Gastrocnemius medialis (tissue), 4 donors: Measurements from ENCODE around the gene TRDMT1. TPM values are rescaled to one million over a fixed set of nuclear protein-coding genes. Genes with fewer than 3 reads are reported as not detected.

Source experiments
- ATAC-seq, 2 donors: fragments of 150-250 bp; one replicate each; pipeline ENCODE4 v1.9.1; 2016
- DNase-seq, 2 donors: peaks; one replicate each; pipeline ENCODE4 v3.0.0-alpha.2; 2019
- H3K27ac ChIP-seq, 4 donors: fragments of 200-600 bp; sonication (generic); 1 replicate in 1 of 4; 2 replicates in 3 of 4; pipeline ENCODE4 v1.5.1; 2016 to 2018; ENCODE audit warnings: mild to moderate bottlenecking in 2 of 4, moderate library complexity in 1 of 4
- H3K27me3 ChIP-seq, 3 donors: fragments of 200-600 bp; sonication (generic) in 2 of 3; 1 replicate in 1 of 3; 2 replicates in 2 of 3; pipeline versions ENCODE4 v1.5.1 to v1.6.0; 2016 to 2019; ENCODE audit warnings: mild to moderate bottlenecking in 1 of 3, moderate library complexity in 1 of 3
- H3K36me3 ChIP-seq, 2 donors: fragments of 200-600 bp; sonication (generic) in 1 of 2; one replicate each; pipeline ENCODE4 v1.5.1; 2017 to 2018
- H3K4me1 ChIP-seq, 2 donors: fragments of 200-600 bp; sonication (generic) in 1 of 2; one replicate each; pipeline ENCODE4 v1.5.1; 2016 to 2017; ENCODE audit warnings: mild to moderate bottlenecking in 2 of 2
- H3K4me3 ChIP-seq, 4 donors: fragments of 200-600 bp; sonication (generic) in 3 of 4; 1 replicate in 1 of 4; 2 replicates in 3 of 4; pipeline ENCODE4 v1.5.1; 2016 to 2019; ENCODE audit warnings: mild to moderate bottlenecking in 2 of 4
- H3K9me3 ChIP-seq, 3 donors: fragments of 200-600 bp; sonication (generic) in 2 of 3; 1 replicate in 1 of 3; 2 replicates in 2 of 3; pipeline ENCODE4 v1.5.1; 2016 to 2019
- CTCF ChIP-seq, 5 experiments: fragments of 450-650 bp in 3 of 5; fragments of 200-600 bp in 2 of 5; sonication (generic) in 2 of 5; IDR thresholded peaks in 4 of 5; conservative IDR thresholded peaks in 1 of 5; 1 replicate in 4 of 5; 2 replicates in 1 of 5; pipeline ENCODE4 v1.5.1; 2016 to 2019; ENCODE audit warnings: antibody characterized with exemption in 5 of 5, mild to moderate bottlenecking in 3 of 5, moderate library complexity in 3 of 5
- POLR2A ChIP-seq, 2 donors: fragments of 450-650 bp; IDR thresholded peaks; one replicate each; pipeline ENCODE4 v1.6.1; 2017; ENCODE audit warnings: antibody characterized with exemption in 2 of 2, mild to moderate bottlenecking in 2 of 2, moderate library complexity in 2 of 2
- in situ Hi-C, 4 donors: fragments of 200-750 bp; cut with MboI; loops; one replicate each; pipeline versions ENCODE4 v1.15.0 to v1.8.0; 2017; ENCODE audit warnings: low sequenced_read_pairs in 4 of 4
- intact Hi-C: fragments of 100-400 bp; cut with DNase I; formaldehyde crosslinking; loops from one replicate; pipeline ENCODE4 v1.15.1; 2023; ENCODE audit warnings: low total_unique reads
- total RNA-seq, 4 donors: library from RNA; depleted of rRNA; stranded (reverse); fragments of >200 nt; gene quantifications; one replicate each; pipeline versions ENCODE4 v1.1.0 to v1.2.3, GENCODE V29; 2016

TRDMT1 gene
- total RNA-seq, 4 donors from 2014 or later = 0.85 to 4.7 (median 2.1) TPM

GRCh38 chr10:17134282-17134681 lies 67.2 kb downstream of the TRDMT1 start:
- no peak overlapping the region for H3K27ac ChIP-seq
- intact Hi-C loops = no loop called here
- H3K4me1 ChIP-seq = no peaks in the 10 kb centered on the region
- H3K27me3 ChIP-seq = no peaks in the 10 kb centered on the region
- in situ Hi-C loops = no loop called here
- no peak overlapping the region for H3K4me3 ChIP-seq
- ATAC-seq = no peak
- no peak for DNase-seq
- no peaks in the 10 kb centered on the region for H3K36me3 ChIP-seq
- no peaks in the 10 kb centered on the region for H3K9me3 ChIP-seq
- TF ChIP-seq POLR2A (IDR thresholded peaks at IDR 0.05) = no peak
- TF ChIP-seq CTCF (IDR thresholded peaks at IDR 0.05 in 4 of 5, conservative IDR thresholded peaks at IDR 0.05 in 1 of 5) = no peak

- Histone ChIP-seq H3K27me3 (no peaks in the 10 kb centered on the region), H3K4me3 (no peak within 1 kb of the TSS), H3K9me3 (no peaks in the 10 kb centered on the region), H3K27ac (no peak within 1 kb of the TSS), H3K4me1 (no peaks in the 10 kb centered on the region), H3K36me3 (no peaks in the 10 kb centered on the region)
- TF ChIP-seq POLR2A (IDR thresholded peaks at IDR 0.05) = no peak
- no peak for TF ChIP-seq CTCF (IDR thresholded peaks at IDR 0.05 in 4 of 5, conservative IDR thresholded peaks at IDR 0.05 in 1 of 5)
- in situ Hi-C loops (no loop called here), intact Hi-C loops (no loop called here)
- no peak for ATAC-seq
- DNase-seq = no peak
Measured at GRCh38 chr10:17129741-17130140, 71.7 kb downstream of the TRDMT1 start, which contains the start of gene CUBN. Gene CUBN (minus strand): TSS chr10:17129811. CDS start chr10:17129765, 46 bp downstream.

GRCh38 chr10:17128261-17128660 lies 73.2 kb downstream of the TRDMT1 start:
- Histone ChIP-seq H3K9me3 (no peaks in the 10 kb centered on the region), H3K4me3 (no peak overlapping the region), H3K27me3 (no peaks in the 10 kb centered on the region), H3K4me1 (no peaks in the 10 kb centered on the region), H3K27ac (no peak overlapping the region), H3K36me3 (no peaks in the 10 kb centered on the region)
- in situ Hi-C loops = no loop called here
- ATAC-seq (no peak), DNase-seq (no peak)
- TF ChIP-seq CTCF (IDR thresholded peaks at IDR 0.05 in 4 of 5, conservative IDR thresholded peaks at IDR 0.05 in 1 of 5) = no peak
- no peak for TF ChIP-seq POLR2A (IDR thresholded peaks at IDR 0.05)
- intact Hi-C loops = no loop called here

GRCh38 chr10:17126327-17126726 lies 75.1 kb downstream of the TRDMT1 start:
- Histone ChIP-seq H3K4me3 (no peak overlapping the region), H3K27ac (no peak overlapping the region), H3K27me3 (no peaks in the 10 kb centered on the region), H3K4me1 (no peaks in the 10 kb centered on the region), H3K36me3 (no peaks in the 10 kb centered on the region), H3K9me3 (no peaks in the 10 kb centered on the region)
- no peak for TF ChIP-seq CTCF (IDR thresholded peaks at IDR 0.05 in 4 of 5, conservative IDR thresholded peaks at IDR 0.05 in 1 of 5)
- TF ChIP-seq POLR2A (IDR thresholded peaks at IDR 0.05) = no peak
- intact Hi-C loops (no loop called here), in situ Hi-C loops (no loop called here)
- DNase-seq (no peak), ATAC-seq (no peak)

GRCh38 chr10:17125206-17125893 lies 76.1 kb downstream of the TRDMT1 start:
- no peak for DNase-seq
- intact Hi-C loops (no loop called here), in situ Hi-C loops (no loop called here)
- Histone ChIP-seq H3K36me3 (no peaks in the 10 kb centered on the region), H3K4me1 (no peaks in the 10 kb centered on the region), H3K9me3 (no peaks in the 10 kb centered on the region), H3K27me3 (no peaks in the 10 kb centered on the region), H3K27ac (no peak overlapping the region), H3K4me3 (no peak overlapping the region)
- ATAC-seq = no peak
- TF ChIP-seq POLR2A (IDR thresholded peaks at IDR 0.05) = no peak
- no peak for TF ChIP-seq CTCF (IDR thresholded peaks at IDR 0.05 in 4 of 5, conservative IDR thresholded peaks at IDR 0.05 in 1 of 5)
